Epithelial cell of esophagus (primary cell): ENCODE data around the gene LACTB.

Experiments used
- DNase-seq: peaks from one replicate; pipeline ENCODE4 v3.0.0; 2010; ENCODE audit warnings: low read depth
- H3K4me3 ChIP-seq: 2 replicates; pipeline ENCODE4 v1.5.1; 2011; ENCODE audit warnings: mild to moderate bottlenecking, low read length, control low read depth
- CTCF ChIP-seq: IDR thresholded peaks from 2 replicates; pipeline ENCODE4 v1.5.1; 2011; ENCODE audit warnings: low read depth, mild to moderate bottlenecking, low read length, control low read depth, inconsistent platforms; ENCODE audit not compliant: insufficient read depth; ENCODE audit errors: missing control alignments

The LACTB gene

GRCh38 chr15:63109920-63110319 lies 11.7 kb upstream of the LACTB start:
- H3K4me3 ChIP-seq, result no peak overlapping the region
- TF ChIP-seq CTCF, result no peak
- DNase-seq, result no peak

- no peak for DNase-seq
- TF ChIP-seq CTCF, result no peak
- no peak overlapping the region for H3K4me3 ChIP-seq
Observed at GRCh38 chr15:63110428-63111026, 11.1 kb upstream of the LACTB start.

- no peak for DNase-seq
- no peak for TF ChIP-seq CTCF
- no peak overlapping the region for H3K4me3 ChIP-seq
Observed at GRCh38 chr15:63111481-63111880, 10.2 kb upstream of the LACTB start.

- no peak for DNase-seq
- TF ChIP-seq CTCF, result no peak
- H3K4me3 ChIP-seq, result no peak overlapping the region
Observed at GRCh38 chr15:63112871-63113270, 8.8 kb upstream of the LACTB start.

GRCh38 chr15:63114465-63114864 lies 7.2 kb upstream of the LACTB start:
- no peak overlapping the region for H3K4me3 ChIP-seq
- DNase-seq, result no peak
- TF ChIP-seq CTCF, result no peak

GRCh38 chr15:63118854-63119253 lies 2.8 kb upstream of the LACTB start:
- TF ChIP-seq CTCF, result no peak
- no peak overlapping the region for H3K4me3 ChIP-seq

More at GRCh38 chr15:63118854-63119253, 2.8 kb upstream of the LACTB start:
- DNase-seq, result no peak
